GM12801 (cell line): ENCODE measurements around the gene CDC37L1.

Source experiments
- TF ChIP-seq, protein P1 (sequence below): IDR thresholded peaks from one replicate; pipeline ENCODE4 v1.5.1; 2011; ENCODE audit warnings: control low read depth; ENCODE audit not compliant: insufficient read length; ENCODE audit errors: extremely low read depth

Gene CDC37L1

GRCh38 chr9:4654538-4654937, 24.8 kb upstream of the CDC37L1 start:
- TF ChIP-seq, protein P1, sequence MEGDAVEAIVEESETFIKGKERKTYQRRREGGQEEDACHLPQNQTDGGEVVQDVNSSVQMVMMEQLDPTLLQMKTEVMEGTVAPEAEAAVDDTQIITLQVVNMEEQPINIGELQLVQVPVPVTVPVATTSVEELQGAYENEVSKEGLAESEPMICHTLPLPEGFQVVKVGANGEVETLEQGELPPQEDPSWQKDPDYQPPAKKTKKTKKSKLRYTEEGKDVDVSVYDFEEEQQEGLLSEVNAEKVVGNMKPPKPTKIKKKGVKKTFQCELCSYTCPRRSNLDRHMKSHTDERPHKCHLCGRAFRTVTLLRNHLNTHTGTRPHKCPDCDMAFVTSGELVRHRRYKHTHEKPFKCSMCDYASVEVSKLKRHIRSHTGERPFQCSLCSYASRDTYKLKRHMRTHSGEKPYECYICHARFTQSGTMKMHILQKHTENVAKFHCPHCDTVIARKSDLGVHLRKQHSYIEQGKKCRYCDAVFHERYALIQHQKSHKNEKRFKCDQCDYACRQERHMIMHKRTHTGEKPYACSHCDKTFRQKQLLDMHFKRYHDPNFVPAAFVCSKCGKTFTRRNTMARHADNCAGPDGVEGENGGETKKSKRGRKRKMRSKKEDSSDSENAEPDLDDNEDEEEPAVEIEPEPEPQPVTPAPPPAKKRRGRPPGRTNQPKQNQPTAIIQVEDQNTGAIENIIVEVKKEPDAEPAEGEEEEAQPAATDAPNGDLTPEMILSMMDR = no peak

- TF ChIP-seq, protein P1 = no peak
Observed at GRCh38 chr9:4656621-4657020, 22.7 kb upstream of the CDC37L1 start.

DNA sequence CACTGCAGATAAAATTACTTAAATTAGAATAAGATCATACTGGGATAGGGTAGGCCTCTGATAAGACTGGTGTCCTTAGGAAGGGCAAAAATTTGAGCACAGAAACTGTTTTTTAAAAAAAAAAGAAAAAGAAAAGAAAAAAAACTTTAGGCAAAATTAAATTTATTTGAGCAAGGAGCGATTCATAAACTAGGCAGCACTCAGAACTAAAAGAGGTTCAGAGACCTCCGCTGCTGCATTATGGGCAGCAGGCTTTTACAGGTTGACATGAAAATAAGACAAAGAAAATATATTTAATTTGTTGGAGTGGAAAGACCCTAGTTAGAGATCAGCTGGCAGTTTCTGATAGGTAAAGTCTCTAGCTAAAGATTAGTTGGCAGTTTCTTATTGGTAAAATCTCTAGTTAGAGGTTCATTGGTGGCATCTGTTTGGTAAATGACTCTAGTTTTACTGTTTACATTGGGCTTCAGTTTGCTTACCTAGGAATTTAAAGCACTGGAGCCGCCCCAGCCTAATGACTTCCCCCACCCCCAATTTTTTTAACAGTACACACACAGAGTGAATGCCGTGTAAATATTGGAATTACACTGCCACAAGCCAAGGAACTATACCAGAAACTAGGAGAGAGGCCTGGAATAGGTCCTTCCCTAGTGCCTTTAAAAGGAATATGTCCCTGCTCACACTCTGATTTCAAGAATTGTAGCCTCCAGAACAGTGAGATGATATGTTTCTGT, 21.8 kb upstream of the CDC37L1 start:
- TF ChIP-seq, protein P1 = no peak

- TF ChIP-seq, protein P1 = no peak
Observed at GRCh38 chr9:4661165-4661564, 18.2 kb upstream of the CDC37L1 start.

GRCh38 chr9:4661611-4662010, 17.8 kb upstream of the CDC37L1 start:
- TF ChIP-seq, protein P1 = no peak

GRCh38 chr9:4662108-4662988, 17.0 kb upstream of the CDC37L1 start, which contains the start of gene PLPP6:
TSS of gene PLPP6 (plus strand) at chr9:4662294. CDS start at chr9:4662376, 82 bp downstream.
- TF ChIP-seq, protein P1 = no peak

GRCh38 chr9:4662989-4663792, 16.2 kb upstream of the CDC37L1 start:
- TF ChIP-seq, protein P1 = no peak
